Measurements from ENCODE around the gene ROBO3.

The ROBO3 gene

GRCh38 chr11:124841201-124841600, 24.0 kb upstream of the ROBO3 start:
- in situ Hi-C loops (cut with HindIII; ENCODE audit: low sequenced_read_pairs) = no loop called here

GRCh38 chr11:124841840-124842239, 23.4 kb upstream of the ROBO3 start:
- in situ Hi-C loops (cut with HindIII; ENCODE audit: low sequenced_read_pairs) = no loop called here

- in situ Hi-C loops (cut with HindIII; ENCODE audit: low sequenced_read_pairs) = no loop called here
These were observed 22.9 kb upstream of the ROBO3 start for GRCh38 chr11:124842305-124842704.

GRCh38 chr11:124843616-124843910, 21.7 kb upstream of the ROBO3 start:
- in situ Hi-C loops (cut with HindIII; ENCODE audit: low sequenced_read_pairs) = no loop called here

- in situ Hi-C loops (cut with HindIII; ENCODE audit: low sequenced_read_pairs) = no loop called here
These were observed 20.6 kb upstream of the ROBO3 start for GRCh38 chr11:124844664-124845079.

- in situ Hi-C loops (cut with HindIII; ENCODE audit: low sequenced_read_pairs) = no loop called here
These were observed 19.1 kb upstream of the ROBO3 start for GRCh38 chr11:124846070-124846673.

- in situ Hi-C loops (cut with HindIII; ENCODE audit: low sequenced_read_pairs) = no loop called here
These were observed 6.1 kb upstream of the ROBO3 start for GRCh38 chr11:124859171-124859570.

GRCh38 chr11:124861670-124862069, 3.6 kb upstream of the ROBO3 start:
- in situ Hi-C loops (cut with HindIII; ENCODE audit: low sequenced_read_pairs) = no loop called here

GRCh38 chr11:124863137-124863825, 2.0 kb upstream of the ROBO3 start:
- in situ Hi-C loops (cut with HindIII; ENCODE audit: low sequenced_read_pairs) = no loop called here

- in situ Hi-C loops (cut with HindIII; ENCODE audit: low sequenced_read_pairs) = no loop called here
These were observed 1.4 kb upstream of the ROBO3 start for GRCh38 chr11:124863826-124864165.

GRCh38 chr11:124864176-124864891, 898 bp upstream of the ROBO3 start:
- in situ Hi-C loops (cut with HindIII; ENCODE audit: low sequenced_read_pairs) = no loop called here

- in situ Hi-C loops (cut with HindIII; ENCODE audit: low sequenced_read_pairs) = no loop called here
These were observed 396 bp upstream of the ROBO3 start for GRCh38 chr11:124864892-124865180.

- in situ Hi-C loops (cut with HindIII; ENCODE audit: low sequenced_read_pairs) = no loop called here
These were observed 945 bp downstream of the ROBO3 start for GRCh38 chr11:124865902-124866851.

GRCh38 chr11:124867700-124868099, 2.5 kb downstream of the ROBO3 start:
- in situ Hi-C loops (cut with HindIII; ENCODE audit: low sequenced_read_pairs) = no loop called here

- in situ Hi-C loops (cut with HindIII; ENCODE audit: low sequenced_read_pairs) = no loop called here
These were observed 3.4 kb downstream of the ROBO3 start for GRCh38 chr11:124868331-124869274.

GRCh38 chr11:124869331-124869730, 4.1 kb downstream of the ROBO3 start:
- in situ Hi-C loops (cut with HindIII; ENCODE audit: low sequenced_read_pairs) = no loop called here

- in situ Hi-C loops (cut with HindIII; ENCODE audit: low sequenced_read_pairs) = no loop called here
These were observed 4.7 kb downstream of the ROBO3 start for GRCh38 chr11:124869856-124870387.

GRCh38 chr11:124870430-124870829, 5.2 kb downstream of the ROBO3 start:
- in situ Hi-C loops (cut with HindIII; ENCODE audit: low sequenced_read_pairs) = no loop called here

- in situ Hi-C loops (cut with HindIII; ENCODE audit: low sequenced_read_pairs) = no loop called here
These were observed 7.0 kb downstream of the ROBO3 start for GRCh38 chr11:124872280-124872679.

GRCh38 chr11:124872741-124873140, 7.5 kb downstream of the ROBO3 start:
- in situ Hi-C loops (cut with HindIII; ENCODE audit: low sequenced_read_pairs) = no loop called here
